Thoracic aorta (tissue), 2 donors: ENCODE measurements around the gene TMEM114. TPM values are rescaled to one million over a fixed set of nuclear protein-coding genes. Genes with fewer than 3 reads are reported as not detected.

ENCODE experiments used
- ATAC-seq: fragments of 150-250 bp; one replicate; pipeline ENCODE4 v1.8.0; 2017; ENCODE audit warnings: low read depth; ENCODE audit not compliant: insufficient number of reproducible peaks, low FRiP score
- DNase-seq: peaks from one replicate; pipeline ENCODE4 v3.0.0-alpha.2; 2020; ENCODE audit warnings: low spot score
- H3K27ac ChIP-seq, 2 donors: fragments of 200-600 bp; sonication (generic); 1 replicate in 1 of 2; 2 replicates in 1 of 2; pipeline ENCODE4 v1.5.1; 2016; ENCODE audit warnings: mild to moderate bottlenecking in 2 of 2, moderate library complexity in 2 of 2
- H3K27me3 ChIP-seq: fragments of 200-600 bp; sonication (generic); replicated peaks from 2 replicates; pipeline ENCODE4 v1.6.0; 2016; ENCODE audit warnings: mild to moderate bottlenecking; ENCODE audit not compliant: insufficient read depth
- H3K36me3 ChIP-seq: fragments of 200-600 bp; sonication (generic); one replicate; pipeline ENCODE4 v1.5.1; 2016
- H3K4me1 ChIP-seq, 2 donors: fragments of 200-600 bp; sonication (generic); 1 replicate in 1 of 2; 2 replicates in 1 of 2; pipeline versions ENCODE4 v1.5.1 to v1.6.0; 2016; ENCODE audit warnings: low read depth in 2 of 2, mild to moderate bottlenecking in 1 of 2; ENCODE audit not compliant: control insufficient read depth in 1 of 2
- H3K4me3 ChIP-seq: fragments of 200-600 bp; sonication (generic); 2 replicates; pipeline ENCODE4 v1.5.1; 2016; ENCODE audit warnings: mild to moderate bottlenecking
- H3K9me3 ChIP-seq: fragments of 200-600 bp; sonication (generic); 2 replicates; pipeline ENCODE4 v1.5.1; 2016
- total RNA-seq, 2 donors: library from RNA; depleted of rRNA; stranded (reverse); fragments of >200 nt; gene quantifications; one replicate each; pipeline versions ENCODE4 v1.1.0 to v1.2.3, GENCODE V29; 2016
- TF ChIP-seq, protein P1 (sequence below): fragments of 200-600 bp; sonication (generic); IDR thresholded peaks from one replicate; pipeline ENCODE4 v1.5.1; 2019; ENCODE audit warnings: antibody characterized with exemption

TMEM114 gene
- total RNA-seq, 2 donors from 2014 or later, result not detected

DNA sequence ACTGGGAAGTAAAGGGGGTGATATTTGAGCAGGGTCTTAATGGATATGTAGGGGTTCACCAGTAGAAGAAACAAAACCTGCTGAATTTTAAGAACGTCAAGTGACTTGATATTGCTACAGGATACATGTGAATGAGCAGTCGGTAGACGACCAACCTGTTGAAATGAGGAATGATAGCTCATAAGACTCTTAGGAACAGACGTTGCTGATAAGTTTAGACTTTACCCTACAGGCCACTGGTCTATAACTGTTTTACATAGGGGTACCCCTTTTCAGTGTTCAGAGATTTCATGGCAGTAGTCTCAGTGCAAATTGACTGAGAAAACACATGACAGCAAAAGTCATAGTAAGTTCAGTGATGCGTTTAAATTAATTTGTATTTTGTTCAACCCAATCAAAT, 45.9 kb downstream of the TMEM114 start:
- Histone ChIP-seq H3K27ac (no peak overlapping the region), H3K36me3 (no peaks in the 10 kb centered on the region), H3K27me3 (no peaks in the 10 kb centered on the region), H3K4me3 (no peak overlapping the region), H3K9me3 (no peaks in the 10 kb centered on the region), H3K4me1 (no peaks in the 10 kb centered on the region)
- ATAC-seq (no peak), DNase-seq (no peak)
- TF ChIP-seq, protein P1, sequence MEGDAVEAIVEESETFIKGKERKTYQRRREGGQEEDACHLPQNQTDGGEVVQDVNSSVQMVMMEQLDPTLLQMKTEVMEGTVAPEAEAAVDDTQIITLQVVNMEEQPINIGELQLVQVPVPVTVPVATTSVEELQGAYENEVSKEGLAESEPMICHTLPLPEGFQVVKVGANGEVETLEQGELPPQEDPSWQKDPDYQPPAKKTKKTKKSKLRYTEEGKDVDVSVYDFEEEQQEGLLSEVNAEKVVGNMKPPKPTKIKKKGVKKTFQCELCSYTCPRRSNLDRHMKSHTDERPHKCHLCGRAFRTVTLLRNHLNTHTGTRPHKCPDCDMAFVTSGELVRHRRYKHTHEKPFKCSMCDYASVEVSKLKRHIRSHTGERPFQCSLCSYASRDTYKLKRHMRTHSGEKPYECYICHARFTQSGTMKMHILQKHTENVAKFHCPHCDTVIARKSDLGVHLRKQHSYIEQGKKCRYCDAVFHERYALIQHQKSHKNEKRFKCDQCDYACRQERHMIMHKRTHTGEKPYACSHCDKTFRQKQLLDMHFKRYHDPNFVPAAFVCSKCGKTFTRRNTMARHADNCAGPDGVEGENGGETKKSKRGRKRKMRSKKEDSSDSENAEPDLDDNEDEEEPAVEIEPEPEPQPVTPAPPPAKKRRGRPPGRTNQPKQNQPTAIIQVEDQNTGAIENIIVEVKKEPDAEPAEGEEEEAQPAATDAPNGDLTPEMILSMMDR, result no peak

DNA sequence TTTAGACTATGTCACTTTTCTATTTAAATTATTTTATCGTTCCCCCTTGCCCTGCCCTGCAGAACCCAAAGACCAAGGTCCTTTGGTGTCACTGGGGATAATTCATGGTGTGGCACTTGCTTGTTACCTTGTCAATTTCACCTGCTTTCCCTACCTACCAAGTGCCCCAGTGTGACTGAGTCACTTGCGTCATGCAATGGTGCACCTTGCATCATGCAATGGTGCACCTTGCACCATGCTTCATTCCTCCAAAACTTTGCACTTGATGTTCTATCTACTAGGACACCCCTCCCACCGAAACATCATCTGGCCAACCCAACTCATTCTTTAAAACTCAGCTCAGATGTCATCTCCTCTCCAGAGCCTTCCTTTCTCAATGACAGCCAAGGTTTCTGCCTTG, 47.1 kb downstream of the TMEM114 start:
- Histone ChIP-seq H3K27ac (no peak overlapping the region), H3K4me1 (no peaks in the 10 kb centered on the region), H3K36me3 (no peaks in the 10 kb centered on the region), H3K27me3 (no peaks in the 10 kb centered on the region), H3K4me3 (no peak overlapping the region), H3K9me3 (no peaks in the 10 kb centered on the region)
- TF ChIP-seq, protein P1, result no peak
- no peak for DNase-seq
- no peak for ATAC-seq

DNA sequence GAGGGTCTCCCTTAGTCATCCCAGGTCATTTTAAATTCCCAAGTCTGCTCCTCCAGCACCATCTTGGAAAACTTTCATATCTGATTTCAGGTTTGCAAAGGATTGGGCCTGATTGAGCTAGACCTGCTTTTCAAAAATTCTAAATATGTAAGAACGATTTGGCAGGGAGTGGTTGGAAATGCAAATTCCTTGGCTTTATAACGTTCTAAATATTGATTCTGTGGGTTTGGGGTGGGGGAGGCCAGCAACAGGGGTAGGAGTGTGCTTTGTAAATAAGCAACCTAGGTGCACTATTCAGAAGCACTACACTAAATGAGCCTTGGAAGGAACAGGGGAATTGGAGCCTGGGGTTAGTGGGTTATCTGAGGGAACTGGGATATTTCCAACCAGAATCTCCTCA, 47.9 kb downstream of the TMEM114 start:
- DNase-seq (no peak), ATAC-seq (no peak)
- H3K27me3 ChIP-seq, result no peaks in the 10 kb centered on the region
- H3K4me1 ChIP-seq, result no peaks in the 10 kb centered on the region
- TF ChIP-seq, protein P1, result no peak
- no peaks in the 10 kb centered on the region for H3K36me3 ChIP-seq
- H3K27ac ChIP-seq, result no peak overlapping the region
- no peak overlapping the region for H3K4me3 ChIP-seq
- H3K9me3 ChIP-seq, result no peaks in the 10 kb centered on the region

DNA sequence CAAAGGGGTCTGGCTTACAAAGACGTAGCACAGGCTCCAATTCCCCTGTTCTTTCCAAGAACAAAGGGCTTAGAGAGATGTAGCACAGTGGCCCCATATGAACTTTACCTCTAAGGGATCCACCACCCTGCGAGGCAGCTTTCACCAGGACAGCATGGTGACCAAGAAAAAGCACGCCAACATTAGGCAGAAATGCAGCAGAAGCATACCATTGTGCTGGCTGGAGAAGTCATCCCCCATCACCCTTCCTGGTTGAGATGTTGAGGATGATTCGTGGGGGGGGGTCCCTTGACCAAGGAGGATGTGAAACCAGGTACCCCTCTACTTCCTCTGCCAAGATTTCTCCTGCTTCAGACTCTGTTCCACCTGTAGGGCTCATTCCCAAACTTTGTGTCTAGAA, 48.4 kb downstream of the TMEM114 start:
- Histone ChIP-seq H3K9me3 (no peaks in the 10 kb centered on the region), H3K27ac (no peak overlapping the region), H3K4me3 (no peak overlapping the region), H3K4me1 (no peaks in the 10 kb centered on the region), H3K27me3 (no peaks in the 10 kb centered on the region), H3K36me3 (no peaks in the 10 kb centered on the region)
- no peak for DNase-seq
- ATAC-seq, result no peak
- TF ChIP-seq, protein P1, result no peak

DNA sequence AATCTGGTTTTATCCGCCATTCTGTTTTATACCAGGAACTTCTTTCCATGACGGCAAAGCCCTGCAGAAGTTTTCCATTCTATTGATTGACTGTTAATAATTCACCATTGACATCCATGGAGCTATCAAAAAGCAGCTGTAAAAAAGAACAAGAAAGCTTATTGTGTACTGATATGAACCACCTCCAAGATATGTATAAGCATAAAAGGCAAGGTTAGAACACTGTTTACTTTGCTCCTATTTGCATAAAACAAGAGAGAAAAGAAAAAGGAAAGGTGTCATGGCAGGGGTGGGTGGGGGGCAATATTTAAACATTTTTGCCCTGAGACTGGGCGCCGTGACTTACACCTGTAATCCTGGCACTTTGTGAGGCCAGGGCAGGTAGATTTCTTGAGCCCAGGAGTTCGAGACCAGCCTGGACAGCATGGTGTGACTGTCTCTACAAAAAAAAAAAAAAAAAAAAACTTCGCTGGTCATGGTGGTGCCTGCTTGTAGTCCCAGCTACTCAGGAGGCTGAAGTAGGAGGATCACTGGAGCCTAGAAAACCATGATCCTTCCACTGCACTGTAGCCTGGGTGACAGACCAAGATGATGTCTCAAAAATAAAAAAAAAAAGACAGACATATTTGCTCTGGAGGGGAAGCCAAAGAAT, 52.5 kb downstream of the TMEM114 start:
- TF ChIP-seq, protein P1, result no peak
- H3K36me3 ChIP-seq, result no peaks in the 10 kb centered on the region
- DNase-seq (no peak), ATAC-seq (no peak)
- no peaks in the 10 kb centered on the region for H3K4me1 ChIP-seq
- no peak overlapping the region for H3K27ac ChIP-seq
- H3K27me3 ChIP-seq, result no peaks in the 10 kb centered on the region
- H3K9me3 ChIP-seq, result no peaks in the 10 kb centered on the region
- H3K4me3 ChIP-seq, result no peak overlapping the region
